ENCODE results near the gene IP6K2.

IP6K2 gene

GRCh38 chr3:48692551-48692950 is 24.5 kb downstream of the IP6K2 start:
- no peak overlapping the region for H3K27ac ChIP-seq
- no peak for TF ChIP-seq ZFX (IDR thresholded peaks at IDR 0.05)
- TF ChIP-seq, protein P1, sequence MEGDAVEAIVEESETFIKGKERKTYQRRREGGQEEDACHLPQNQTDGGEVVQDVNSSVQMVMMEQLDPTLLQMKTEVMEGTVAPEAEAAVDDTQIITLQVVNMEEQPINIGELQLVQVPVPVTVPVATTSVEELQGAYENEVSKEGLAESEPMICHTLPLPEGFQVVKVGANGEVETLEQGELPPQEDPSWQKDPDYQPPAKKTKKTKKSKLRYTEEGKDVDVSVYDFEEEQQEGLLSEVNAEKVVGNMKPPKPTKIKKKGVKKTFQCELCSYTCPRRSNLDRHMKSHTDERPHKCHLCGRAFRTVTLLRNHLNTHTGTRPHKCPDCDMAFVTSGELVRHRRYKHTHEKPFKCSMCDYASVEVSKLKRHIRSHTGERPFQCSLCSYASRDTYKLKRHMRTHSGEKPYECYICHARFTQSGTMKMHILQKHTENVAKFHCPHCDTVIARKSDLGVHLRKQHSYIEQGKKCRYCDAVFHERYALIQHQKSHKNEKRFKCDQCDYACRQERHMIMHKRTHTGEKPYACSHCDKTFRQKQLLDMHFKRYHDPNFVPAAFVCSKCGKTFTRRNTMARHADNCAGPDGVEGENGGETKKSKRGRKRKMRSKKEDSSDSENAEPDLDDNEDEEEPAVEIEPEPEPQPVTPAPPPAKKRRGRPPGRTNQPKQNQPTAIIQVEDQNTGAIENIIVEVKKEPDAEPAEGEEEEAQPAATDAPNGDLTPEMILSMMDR (conservative IDR thresholded peaks at IDR 0.05): no peak

DNA sequence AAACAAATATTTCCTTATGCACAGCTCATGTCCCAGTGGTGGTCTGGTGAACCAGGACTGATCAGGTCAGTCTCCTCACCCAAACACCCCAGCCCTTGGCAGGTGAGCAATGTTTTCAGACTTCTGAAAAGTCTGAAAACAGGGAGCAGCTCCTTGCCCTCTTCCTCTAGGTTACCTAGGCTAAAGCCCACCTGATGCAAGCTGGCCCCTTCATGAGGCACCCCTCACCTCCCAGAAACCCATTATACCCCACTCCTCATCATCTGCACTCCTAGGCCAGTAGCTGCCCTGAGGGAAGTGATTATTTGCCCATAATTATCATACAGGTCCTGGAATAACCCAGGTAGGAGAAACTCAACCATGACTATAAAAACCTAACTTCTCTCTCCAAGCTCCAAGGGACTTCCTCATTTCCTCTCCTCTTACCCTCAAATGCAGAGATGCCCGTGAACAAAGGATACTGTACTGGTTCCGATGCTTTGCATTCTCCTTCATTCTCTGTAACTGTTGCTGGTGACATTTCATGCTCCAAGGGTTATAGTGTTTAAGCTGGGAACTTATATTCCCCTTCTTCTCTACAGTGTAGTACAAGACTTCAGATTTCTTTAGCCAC is 26.1 kb downstream of the IP6K2 start:
- H3K27ac ChIP-seq: no peak overlapping the region
- no peak for TF ChIP-seq ZFX (IDR thresholded peaks at IDR 0.05)
- TF ChIP-seq, protein P1 (conservative IDR thresholded peaks at IDR 0.05): no peak

DNA sequence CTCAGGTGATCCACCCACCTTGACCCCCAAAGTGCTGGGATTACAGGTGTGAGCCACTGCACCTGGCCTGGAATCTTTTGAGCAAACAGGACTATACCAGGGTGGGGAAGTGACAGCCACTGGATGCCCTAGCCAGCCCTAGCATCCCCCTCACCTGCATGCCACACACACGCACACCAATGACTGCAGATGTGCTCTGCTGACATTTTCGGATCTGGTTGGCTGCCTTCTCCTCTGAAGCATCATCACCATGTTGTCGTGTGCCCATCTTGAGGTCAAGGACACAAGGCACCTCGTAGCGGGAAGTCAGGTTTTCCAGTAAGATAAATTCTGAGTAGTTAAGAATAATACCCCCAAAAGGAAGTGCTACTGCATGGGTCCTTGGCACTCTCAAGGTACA is 27.6 kb downstream of the IP6K2 start:
- TF ChIP-seq, protein P1 (conservative IDR thresholded peaks at IDR 0.05): no peak
- no peak for TF ChIP-seq ZFX (IDR thresholded peaks at IDR 0.05)
- no peak overlapping the region for H3K27ac ChIP-seq

- no peak overlapping the region for H3K27ac ChIP-seq
- TF ChIP-seq ZFX (IDR thresholded peaks at IDR 0.05): no peak
- TF ChIP-seq, protein P1 (conservative IDR thresholded peaks at IDR 0.05): no peak
These were observed 28.3 kb downstream of the IP6K2 start for GRCh38 chr3:48688737-48689075.

- TF ChIP-seq, protein P1 (conservative IDR thresholded peaks at IDR 0.05): no peak
- TF ChIP-seq ZFX (IDR thresholded peaks at IDR 0.05): no peak
- H3K27ac ChIP-seq: no peak overlapping the region
These were observed 28.8 kb downstream of the IP6K2 start for GRCh38 chr3:48688032-48688736.

DNA sequence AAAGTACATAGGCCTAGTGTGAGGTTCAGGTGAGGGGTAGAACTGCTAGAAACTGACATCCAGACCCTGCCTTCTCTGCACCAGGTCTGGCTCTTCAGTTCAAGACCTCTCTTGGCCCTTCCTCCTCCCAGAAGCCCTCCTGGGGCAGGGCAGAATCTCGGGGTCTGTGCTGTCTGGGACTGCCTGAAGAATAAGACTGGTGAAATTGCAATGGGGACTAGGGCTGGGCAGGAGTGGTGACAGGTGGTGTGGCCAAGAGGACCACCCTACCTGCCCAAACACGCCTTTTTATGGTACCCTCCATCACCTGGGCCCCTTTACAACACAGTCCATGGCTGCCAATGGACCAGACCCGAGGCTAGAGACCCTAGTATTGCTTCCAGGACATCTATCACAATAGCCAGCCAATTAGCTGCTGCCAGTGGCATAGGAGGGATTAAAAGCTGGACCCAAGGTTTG is 29.8 kb downstream of the IP6K2 start:
- no peak overlapping the region for H3K27ac ChIP-seq
- TF ChIP-seq ZFX (IDR thresholded peaks at IDR 0.05): no peak
- TF ChIP-seq, protein P1 (conservative IDR thresholded peaks at IDR 0.05): no peak

DNA sequence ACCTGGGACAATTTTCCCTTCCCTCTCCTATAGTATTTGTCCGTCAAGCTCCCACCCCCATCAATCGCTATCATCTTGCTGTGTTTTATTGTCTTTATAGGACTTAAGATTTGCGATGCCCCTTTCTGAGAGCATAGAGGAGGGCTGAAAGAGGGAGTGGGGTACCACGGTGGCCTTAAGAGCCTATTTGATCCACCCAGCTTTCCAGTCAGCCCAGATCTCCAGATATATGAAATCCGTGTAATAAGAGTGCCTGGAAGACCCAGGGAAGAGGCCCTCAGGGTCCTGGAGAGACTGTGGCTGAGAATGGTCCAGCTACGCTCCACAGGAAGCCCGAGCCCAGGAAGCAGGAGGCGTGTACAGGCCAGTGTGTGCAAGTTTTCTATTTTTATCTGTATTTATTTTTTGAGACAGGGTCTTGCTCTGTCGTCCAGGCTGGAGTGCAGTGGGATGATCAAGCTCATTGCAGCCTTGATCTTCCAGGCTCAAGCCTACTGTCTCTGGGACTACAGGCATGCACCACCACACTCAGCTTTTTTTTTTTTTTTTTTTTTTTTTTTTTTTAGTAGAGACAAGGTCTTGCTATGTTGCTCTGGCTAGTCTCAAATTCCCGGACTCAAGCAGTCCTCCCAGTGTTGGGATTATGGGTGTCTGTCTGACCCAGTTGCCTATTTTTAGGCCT is 30.3 kb downstream of the IP6K2 start:
- TF ChIP-seq, protein P1 (conservative IDR thresholded peaks at IDR 0.05): no peak
- no peak for TF ChIP-seq ZFX (IDR thresholded peaks at IDR 0.05)

More for the DNA sequence above, 30.3 kb downstream of the IP6K2 start:
- H3K27ac ChIP-seq: no peak overlapping the region

Measured in C4-2B (cell line).